WI38 (cell line): ENCODE results near the gene GPR65.

Experiments used
- H3K4me3 ChIP-seq: 2 replicates; pipeline ENCODE4 v1.5.1; 2011; ENCODE audit warnings: low read depth, mild to moderate bottlenecking, control low read depth, low read length
- CTCF ChIP-seq: IDR thresholded peaks from 2 replicates; pipeline ENCODE4 v1.5.1; 2012; ENCODE audit warnings: low read depth, mild to moderate bottlenecking, control low read depth, low read length

Gene GPR65

GRCh38 chr14:87975636-87976035 is 29.3 kb upstream of the GPR65 start:
- H3K4me3 ChIP-seq, result no peak overlapping the region
- no peak for TF ChIP-seq CTCF

GRCh38 chr14:87979689-87980088 is 25.2 kb upstream of the GPR65 start:
- TF ChIP-seq CTCF, result no peak
- H3K4me3 ChIP-seq, result no peak overlapping the region

GRCh38 chr14:87989221-87989955 is 15.5 kb upstream of the GPR65 start:
- no peak overlapping the region for H3K4me3 ChIP-seq
- TF ChIP-seq CTCF, result no peak

- H3K4me3 ChIP-seq, result no peak overlapping the region
- no peak for TF ChIP-seq CTCF
Measured at GRCh38 chr14:87989956-87990299, 15.0 kb upstream of the GPR65 start.

GRCh38 chr14:87990682-87991081 is 14.3 kb upstream of the GPR65 start:
- TF ChIP-seq CTCF, result no peak
- H3K4me3 ChIP-seq, result no peak overlapping the region

GRCh38 chr14:87992346-87992717 is 12.6 kb upstream of the GPR65 start:
- no peak for TF ChIP-seq CTCF
- peak overlapping the region; percentile 64 for H3K4me3 ChIP-seq

- peak within 1 kb of the TSS; percentile 64 for H3K4me3 ChIP-seq
- no peak for TF ChIP-seq CTCF
Measured at GRCh38 chr14:87992718-87993628, 12.0 kb upstream of the GPR65 start, which contains the start of gene GALC. TSS of gene GALC (minus strand) at chr14:87993182. CDS start at chr14:87993164, 18 bp downstream.
